ENCODE results near the gene ANO8. TPM values are rescaled to one million over a fixed set of nuclear protein-coding genes. Genes with fewer than 3 reads are reported as not detected.
"Not testable (repeated sequence)": the region's sequence is repeated elsewhere in the genome, so short reads cannot be mapped to it uniquely, and the experiment has no call there.

Gene ANO8, protein sequence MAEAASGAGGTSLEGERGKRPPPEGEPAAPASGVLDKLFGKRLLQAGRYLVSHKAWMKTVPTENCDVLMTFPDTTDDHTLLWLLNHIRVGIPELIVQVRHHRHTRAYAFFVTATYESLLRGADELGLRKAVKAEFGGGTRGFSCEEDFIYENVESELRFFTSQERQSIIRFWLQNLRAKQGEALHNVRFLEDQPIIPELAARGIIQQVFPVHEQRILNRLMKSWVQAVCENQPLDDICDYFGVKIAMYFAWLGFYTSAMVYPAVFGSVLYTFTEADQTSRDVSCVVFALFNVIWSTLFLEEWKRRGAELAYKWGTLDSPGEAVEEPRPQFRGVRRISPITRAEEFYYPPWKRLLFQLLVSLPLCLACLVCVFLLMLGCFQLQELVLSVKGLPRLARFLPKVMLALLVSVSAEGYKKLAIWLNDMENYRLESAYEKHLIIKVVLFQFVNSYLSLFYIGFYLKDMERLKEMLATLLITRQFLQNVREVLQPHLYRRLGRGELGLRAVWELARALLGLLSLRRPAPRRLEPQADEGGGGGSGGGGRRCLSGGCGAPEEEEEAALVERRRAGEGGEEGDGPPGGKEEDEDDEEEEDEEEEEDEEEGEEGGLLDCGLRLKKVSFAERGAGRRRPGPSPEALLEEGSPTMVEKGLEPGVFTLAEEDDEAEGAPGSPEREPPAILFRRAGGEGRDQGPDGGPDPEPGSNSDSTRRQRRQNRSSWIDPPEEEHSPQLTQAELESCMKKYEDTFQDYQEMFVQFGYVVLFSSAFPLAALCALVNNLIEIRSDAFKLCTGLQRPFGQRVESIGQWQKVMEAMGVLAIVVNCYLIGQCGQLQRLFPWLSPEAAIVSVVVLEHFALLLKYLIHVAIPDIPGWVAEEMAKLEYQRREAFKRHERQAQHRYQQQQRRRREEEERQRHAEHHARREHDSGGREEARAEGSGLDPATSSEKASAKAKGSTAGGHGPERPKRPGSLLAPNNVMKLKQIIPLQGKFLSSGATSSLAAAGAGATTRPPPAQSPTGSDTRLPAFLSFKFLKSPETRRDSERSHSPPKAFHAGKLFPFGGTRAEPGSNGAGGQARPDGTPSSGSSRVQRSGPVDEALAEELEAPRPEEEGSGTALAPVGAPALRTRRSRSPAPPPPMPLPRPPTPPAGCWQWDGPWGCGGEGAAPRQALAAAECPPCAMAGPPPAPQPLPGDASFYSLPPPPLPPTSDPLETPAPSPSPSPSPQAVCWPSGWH
- total RNA-seq: 10 to 100 TPM; 13.6 to 16.4 TPM

DNA sequence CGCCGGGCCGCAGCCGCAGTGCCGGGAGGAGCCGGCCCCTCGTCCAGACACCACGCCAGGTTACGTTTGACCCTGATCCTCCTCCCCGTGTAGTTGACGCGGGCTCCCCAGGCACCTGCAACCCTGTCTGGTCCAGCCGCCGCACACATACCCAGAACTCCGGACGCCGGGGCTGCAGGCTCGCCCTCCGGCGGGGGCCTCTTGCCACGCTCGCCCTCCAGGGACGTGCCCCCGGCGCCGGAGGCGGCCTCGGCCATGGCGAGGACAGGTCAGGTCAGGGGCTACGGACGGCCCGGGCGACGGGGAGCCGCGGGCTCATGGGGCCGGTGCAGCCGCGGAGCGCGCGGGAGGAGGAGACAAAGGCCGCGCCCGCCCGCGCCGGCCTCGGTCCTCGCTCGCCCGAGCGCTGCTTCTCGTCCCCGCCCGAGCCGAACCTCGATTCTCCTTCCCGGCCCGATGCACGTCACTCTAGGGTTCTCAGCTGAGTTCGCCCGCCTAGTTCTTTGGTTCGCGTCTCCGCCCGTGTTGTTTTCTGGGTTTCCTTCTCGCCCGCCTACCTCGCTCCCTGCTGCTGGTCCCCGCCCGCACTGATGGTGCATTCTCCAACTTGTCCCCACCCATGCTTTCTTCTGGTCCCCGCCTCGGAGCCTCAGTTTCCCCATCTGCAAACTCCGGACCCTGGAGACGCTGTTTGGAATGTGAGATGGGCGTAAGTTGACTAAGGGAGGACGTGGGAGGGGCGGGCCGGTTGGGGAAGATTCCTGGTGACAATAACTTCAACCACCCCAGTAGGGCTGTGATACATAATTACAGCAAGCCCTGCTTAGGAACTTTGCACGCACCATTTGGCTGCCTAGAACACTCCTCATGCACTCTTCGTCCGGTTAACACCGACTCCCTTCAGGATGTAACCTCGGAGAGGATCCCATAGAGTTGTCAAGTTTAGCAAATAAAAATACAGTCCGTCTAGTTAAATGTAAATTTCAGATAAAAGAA is at the start of gene ANO8:
TSS of gene ANO8 (minus strand) at position 442 of the 996 bp plus-strand sequence. CDS start at position 257, 185 bp downstream.
- ATAC-seq (peak; percentile 62), DNase-seq (peak; percentile 97)
- POLR2A ChIA-PET: interaction anchor here (0.8 to 1.5 kb wide), 4 partner anchors 22 to 109 kb away, joined by 3 to 5 read pairs (median 4); partner anchors contain the start of genes DDA1, MRPL34 and OCEL1
- CTCF ChIA-PET: interaction anchor here (0.9 to 4.2 kb wide), 9 partner anchors 11 to 209 kb away, joined by 3 to 27 read pairs (median 3); partner anchors contain the start of gene DDA1
- peaks cover 3% of the 10 kb centered on the region for H3K27me3 Mint-ChIP-seq (ENCODE audit: low read depth)
- no peaks in the 10 kb centered on the region for H3K9me3 Mint-ChIP-seq (ENCODE audit: insufficient read depth)
- peak within 1 kb of the TSS; percentile 84 for H3K4me3 Mint-ChIP-seq
- H3K27ac Mint-ChIP-seq: peak within 1 kb of the TSS; percentile 89
- H3K36me3 Mint-ChIP-seq (ENCODE audit: low read depth): peaks cover 22% of the 10 kb centered on the region
- peaks cover 45% of the 10 kb centered on the region for H3K4me1 Mint-ChIP-seq (ENCODE audit: low read depth)

DNA sequence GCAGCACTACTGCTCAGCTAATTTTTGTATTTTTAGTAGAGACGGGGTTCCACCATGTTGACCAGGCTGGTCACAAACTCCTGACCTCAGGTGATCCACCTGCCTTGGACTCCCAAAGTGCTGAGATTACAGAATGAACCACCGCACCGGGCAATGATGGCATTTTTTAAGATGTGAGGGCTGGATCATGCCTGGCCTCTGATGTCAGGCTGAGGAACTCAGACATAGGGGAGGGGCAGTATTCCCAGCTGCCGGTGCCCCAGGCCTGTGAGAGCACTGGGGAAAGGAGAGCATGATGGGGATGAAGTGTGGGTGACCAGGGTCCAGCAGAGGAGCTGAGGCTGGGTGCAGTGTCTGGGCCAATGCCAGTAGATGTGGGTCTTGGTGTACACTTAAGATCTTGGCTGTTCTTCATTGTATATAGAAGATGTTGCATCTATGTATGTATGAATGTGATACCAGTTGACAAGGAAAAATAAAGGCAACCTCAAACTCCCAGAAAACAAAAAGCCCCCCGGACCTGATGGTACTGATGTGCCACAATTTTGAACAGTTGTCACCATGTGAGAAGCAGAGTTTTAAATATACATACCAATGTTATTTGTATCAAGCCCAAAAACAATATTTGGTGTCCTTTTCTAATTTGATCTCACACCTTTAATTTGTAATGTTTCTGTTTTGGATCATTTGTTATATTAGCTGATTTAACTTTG is 45.9 kb upstream of the ANO8 start:
- DNase-seq (no peak), ATAC-seq (no peak)
- H3K9me3 Mint-ChIP-seq (ENCODE audit: insufficient read depth): peaks cover 7% of the 10 kb centered on the region
- H3K4me1 Mint-ChIP-seq (ENCODE audit: low read depth): peaks cover 16% of the 10 kb centered on the region
- no peak overlapping the region for H3K4me3 Mint-ChIP-seq
- H3K27me3 Mint-ChIP-seq (ENCODE audit: low read depth): peaks cover 11% of the 10 kb centered on the region
- H3K36me3 Mint-ChIP-seq (ENCODE audit: low read depth): peaks cover 4% of the 10 kb centered on the region
- ChIA-PET POLR2A (no interaction called here), CTCF (interaction anchor here (1.1 to 1.4 kb wide), 2 partner anchors 11 to 35 kb away, joined by 3 to 5 read pairs; no protein-coding TSS in a partner anchor)
- H3K27ac Mint-ChIP-seq: no peak overlapping the region

GRCh38 chr19:17379221-17379631 is 44.6 kb upstream of the ANO8 start:
- ChIA-PET CTCF (no interaction called here), POLR2A (no interaction called here)
- DNase-seq: no peak
- peaks cover 16% of the 10 kb centered on the region for H3K4me1 Mint-ChIP-seq (ENCODE audit: low read depth)
- no peak for ATAC-seq
- peaks cover 4% of the 10 kb centered on the region for H3K36me3 Mint-ChIP-seq (ENCODE audit: low read depth)
- H3K27me3 Mint-ChIP-seq (ENCODE audit: low read depth): peaks cover 11% of the 10 kb centered on the region
- H3K4me3 Mint-ChIP-seq: no peak overlapping the region
- H3K9me3 Mint-ChIP-seq (ENCODE audit: insufficient read depth): peaks cover 7% of the 10 kb centered on the region
- peak overlapping the region; percentile 42 for H3K27ac Mint-ChIP-seq

GRCh38 chr19:17378271-17378670 is 43.6 kb upstream of the ANO8 start:
- no peak overlapping the region for H3K4me3 Mint-ChIP-seq

GRCh38 chr19:17376935-17377600 is 42.4 kb upstream of the ANO8 start, which contains the start of gene PLVAP:
TSS of gene PLVAP (minus strand) at chr19:17377342. CDS start at chr19:17377288, 54 bp downstream.
- ATAC-seq (no peak), DNase-seq (no peak)
- no peak within 1 kb of the TSS for H3K27ac Mint-ChIP-seq
- H3K4me1 Mint-ChIP-seq (ENCODE audit: low read depth): peaks cover 3% of the 10 kb centered on the region
- H3K27me3 Mint-ChIP-seq (ENCODE audit: low read depth): peaks cover 11% of the 10 kb centered on the region
- CTCF ChIA-PET: interaction anchor here (1.2 to 2.3 kb wide), 2 partner anchors 9 to 30 kb away, joined by 4 to 10 read pairs; no protein-coding TSS in a partner anchor
- H3K36me3 Mint-ChIP-seq (ENCODE audit: low read depth): peaks cover 4% of the 10 kb centered on the region
- H3K4me3 Mint-ChIP-seq: no peak within 1 kb of the TSS
- POLR2A ChIA-PET: no interaction called here
- H3K9me3 Mint-ChIP-seq (ENCODE audit: insufficient read depth): peaks cover 7% of the 10 kb centered on the region

More at GRCh38 chr19:17378271-17378670, 43.6 kb upstream of the ANO8 start:
- CTCF ChIA-PET: interaction anchor here (2.3 kb wide), 1 partner anchor 7 kb away, joined by 10 read pairs; no protein-coding TSS in a partner anchor
- POLR2A ChIA-PET: no interaction called here
- peaks cover 4% of the 10 kb centered on the region for H3K36me3 Mint-ChIP-seq (ENCODE audit: low read depth)
- peaks cover 7% of the 10 kb centered on the region for H3K9me3 Mint-ChIP-seq (ENCODE audit: insufficient read depth)
- no peak overlapping the region for H3K27ac Mint-ChIP-seq
- H3K4me1 Mint-ChIP-seq (ENCODE audit: low read depth): peaks cover 11% of the 10 kb centered on the region
- DNase-seq (no peak), ATAC-seq (no peak)
- H3K27me3 Mint-ChIP-seq (ENCODE audit: low read depth): peaks cover 11% of the 10 kb centered on the region

GRCh38 chr19:17370026-17370587 is 35.5 kb upstream of the ANO8 start:
- ChIA-PET CTCF (no interaction called here), POLR2A (no interaction called here)
- H3K4me3 Mint-ChIP-seq: no peak overlapping the region
- ATAC-seq (no peak), DNase-seq (no peak)
- H3K27me3 Mint-ChIP-seq (ENCODE audit: low read depth): peaks cover 6% of the 10 kb centered on the region
- H3K4me1 Mint-ChIP-seq (ENCODE audit: low read depth): peaks cover 7% of the 10 kb centered on the region
- no peaks in the 10 kb centered on the region for H3K36me3 Mint-ChIP-seq (ENCODE audit: low read depth)
- no peaks in the 10 kb centered on the region for H3K9me3 Mint-ChIP-seq (ENCODE audit: insufficient read depth)
- no peak overlapping the region for H3K27ac Mint-ChIP-seq

- H3K9me3 Mint-ChIP-seq (ENCODE audit: insufficient read depth): no peaks in the 10 kb centered on the region
- no peak overlapping the region for H3K4me3 Mint-ChIP-seq
- DNase-seq (no peak), ATAC-seq (no peak)
- peaks cover 7% of the 10 kb centered on the region for H3K27me3 Mint-ChIP-seq (ENCODE audit: low read depth)
- peaks cover 5% of the 10 kb centered on the region for H3K4me1 Mint-ChIP-seq (ENCODE audit: low read depth)
- ChIA-PET CTCF (interaction anchor here (1.9 kb wide), 1 partner anchor 20 kb away, joined by 6 read pairs; no protein-coding TSS in a partner anchor), POLR2A (no interaction called here)
- H3K36me3 Mint-ChIP-seq (ENCODE audit: low read depth): no peaks in the 10 kb centered on the region
- no peak overlapping the region for H3K27ac Mint-ChIP-seq
These were observed 30.7 kb upstream of the ANO8 start for GRCh38 chr19:17365361-17365760.

DNA sequence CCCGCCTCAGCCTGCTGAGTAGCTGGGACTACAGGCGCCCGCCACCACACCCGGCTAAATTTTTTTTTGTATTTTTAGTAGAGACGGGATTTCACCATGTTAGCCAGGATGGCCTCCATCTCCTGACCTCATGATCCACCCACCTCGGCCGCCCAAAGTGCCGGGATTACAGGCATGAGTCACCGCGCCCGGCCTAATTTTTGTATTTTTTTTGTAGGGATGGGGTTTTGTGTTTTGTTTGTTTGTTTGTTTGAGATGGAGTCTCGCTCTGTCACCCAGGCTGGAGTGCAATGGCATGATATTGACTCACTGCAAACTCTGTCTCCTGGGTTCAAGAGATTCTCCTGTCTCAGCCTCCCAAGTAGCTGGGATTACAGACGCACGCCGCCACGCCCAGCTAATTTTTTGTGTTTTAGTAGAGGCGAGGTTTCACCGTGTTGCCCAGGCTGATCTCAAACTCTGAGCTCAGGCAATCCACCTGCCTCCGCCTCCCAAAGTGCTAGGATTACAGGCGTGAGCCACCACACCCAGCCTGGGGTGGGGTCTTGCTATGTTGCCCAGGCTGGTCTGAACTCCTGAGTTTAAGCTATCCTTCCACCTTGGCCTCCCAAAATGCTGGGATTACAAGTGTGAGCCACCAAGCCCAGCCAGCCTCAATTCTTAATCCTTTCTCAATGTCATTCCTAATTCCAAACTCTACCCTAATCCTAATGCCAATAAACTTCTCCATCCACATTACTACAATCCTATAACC is 29.4 kb upstream of the ANO8 start:
- DNase-seq; H3K4me3 Mint-ChIP-seq; H3K9me3 Mint-ChIP-seq (ENCODE audit: insufficient read depth); ATAC-seq; H3K4me1 Mint-ChIP-seq (ENCODE audit: low read depth); H3K36me3 Mint-ChIP-seq (ENCODE audit: low read depth); H3K27me3 Mint-ChIP-seq (ENCODE audit: low read depth); POLR2A ChIA-PET; H3K27ac Mint-ChIP-seq: not testable (repeated sequence)
- CTCF ChIA-PET: interaction anchor here (1.1 kb wide), 1 partner anchor 104 kb away, joined by 3 read pairs; no protein-coding TSS in a partner anchor
